ENCODE data around the gene AEBP1.

- TF ChIP-seq CTCF (IDR thresholded peaks at IDR 0.05; ENCODE audit: insufficient read depth, low read length) (no peak), REST (IDR thresholded peaks at IDR 0.05; ENCODE audit: insufficient replicate concordance, low read depth) (no peak)
These were observed 54.9 kb downstream of the AEBP1 start for GRCh38 chr7:44158873-44159631.

Data from HL-60 (cell line).